Epithelial cell of prostate (primary cell): ENCODE measurements around the gene ZNF853.
"Not testable (repeated sequence)": the region's sequence is repeated elsewhere in the genome, so short reads cannot be mapped to it uniquely, and the experiment has no call there.

Source experiments
- DNase-seq: peaks from one replicate; pipeline ENCODE4 v3.0.0-alpha.2; 2011; ENCODE audit warnings: low read depth, low spot score
- H3K27ac ChIP-seq: fragments of 450-650 bp; 2 replicates; pipeline ENCODE4 v1.5.1; 2017; ENCODE audit warnings: mild to moderate bottlenecking

Gene ZNF853

GRCh38 chr7:6650086-6650485 is 34.7 kb downstream of the ZNF853 start:
- H3K27ac ChIP-seq, result no peak overlapping the region
- DNase-seq, result no peak

DNA sequence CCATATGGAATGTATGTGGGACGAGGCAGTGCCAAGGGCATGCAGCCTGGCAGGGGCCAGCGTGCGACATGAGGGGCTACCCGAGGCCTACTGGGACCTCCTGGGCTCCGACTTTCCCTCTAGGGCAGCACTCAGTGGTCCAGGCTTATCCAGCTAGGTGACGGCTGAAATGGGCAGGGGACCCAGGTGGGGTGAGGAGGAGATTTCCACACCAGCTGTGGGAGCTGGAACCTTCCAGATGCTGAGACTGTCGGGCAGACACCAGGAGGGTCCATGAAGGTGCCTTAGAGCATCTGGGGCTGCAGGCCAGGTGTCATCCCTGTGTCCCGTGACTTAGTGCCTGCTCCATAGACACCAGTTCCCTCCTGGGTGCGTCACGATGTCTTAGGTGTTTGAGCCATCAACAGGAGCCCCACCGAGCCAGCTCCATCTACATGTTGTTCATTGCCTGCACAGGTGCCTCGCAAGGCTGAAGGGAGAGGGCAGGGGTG is 35.2 kb downstream of the ZNF853 start:
- H3K27ac ChIP-seq, result no peak overlapping the region
- no peak for DNase-seq

DNA sequence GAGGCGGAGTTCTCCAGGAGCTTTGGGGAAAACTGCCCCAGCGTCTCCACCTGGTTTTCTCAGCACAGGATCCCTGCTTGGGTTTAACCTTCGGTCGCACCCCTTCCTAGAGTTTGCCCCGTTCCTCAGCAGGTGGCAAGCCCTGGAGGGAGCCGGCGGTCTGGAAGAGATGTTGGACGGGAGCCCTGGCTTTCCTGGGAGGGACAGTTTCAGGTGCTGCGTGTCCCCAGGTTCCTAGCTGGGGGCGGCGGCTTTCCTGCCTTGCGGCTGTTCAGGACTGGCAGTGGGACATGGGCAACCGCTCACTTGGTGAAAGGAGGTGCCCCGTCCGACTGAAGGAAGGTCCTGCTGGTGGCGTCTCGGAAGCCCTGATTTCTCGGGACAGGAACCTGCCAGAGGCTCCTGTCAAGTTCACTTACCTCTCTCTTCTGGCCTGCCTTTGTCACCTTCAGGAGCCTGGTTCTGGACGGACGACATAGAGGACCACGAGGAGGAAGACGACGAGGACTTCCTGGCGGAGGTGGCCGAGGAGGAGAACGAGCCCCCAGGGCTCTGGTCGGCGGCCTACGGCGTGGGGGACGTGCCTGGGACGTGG is 36.5 kb downstream of the ZNF853 start:
- no peak overlapping the region for H3K27ac ChIP-seq
- DNase-seq, result no peak

- no peak for DNase-seq
- no peak overlapping the region for H3K27ac ChIP-seq
These were observed 37.1 kb downstream of the ZNF853 start for GRCh38 chr7:6652446-6653011.

GRCh38 chr7:6653071-6654003 is 37.9 kb downstream of the ZNF853 start:
- no peak overlapping the region for H3K27ac ChIP-seq
- no peak for DNase-seq

DNA sequence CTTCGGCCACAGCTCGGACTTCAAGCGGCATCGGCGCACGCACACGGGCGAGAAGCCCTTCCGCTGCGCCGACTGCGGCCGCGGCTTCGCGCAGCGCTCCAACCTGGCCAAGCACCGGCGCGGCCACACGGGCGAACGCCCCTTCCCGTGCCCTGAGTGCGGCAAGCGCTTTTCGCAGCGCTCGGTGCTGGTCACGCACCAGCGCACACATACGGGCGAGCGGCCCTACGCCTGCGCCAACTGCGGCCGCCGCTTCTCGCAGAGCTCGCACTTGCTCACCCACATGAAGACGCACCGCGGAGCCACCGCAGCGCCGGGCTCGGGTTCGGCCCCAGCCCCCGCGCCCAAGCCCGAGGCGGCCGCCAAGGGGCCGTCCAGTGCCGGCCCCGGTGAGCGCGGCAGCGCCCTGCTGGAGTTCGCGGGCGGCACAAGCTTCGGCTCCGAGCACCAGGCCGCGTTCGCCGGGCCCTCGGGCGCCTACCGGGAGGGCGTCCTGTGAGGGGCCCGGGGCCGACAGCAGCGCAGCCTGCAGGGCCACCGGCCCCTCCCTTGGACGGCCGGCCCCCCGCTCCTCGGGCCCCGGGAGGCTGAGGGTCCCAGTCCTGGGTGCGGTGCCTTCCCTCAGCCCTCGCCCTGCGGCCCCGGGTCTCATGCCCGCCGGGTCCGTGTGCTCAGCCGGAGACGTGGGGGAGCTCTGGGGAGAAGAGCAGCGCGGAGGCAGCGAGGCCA is 38.9 kb downstream of the ZNF853 start:
- H3K27ac ChIP-seq, result no peak overlapping the region
- DNase-seq, result no peak

GRCh38 chr7:6654842-6655610 is 39.6 kb downstream of the ZNF853 start:
- DNase-seq, result no peak

DNA sequence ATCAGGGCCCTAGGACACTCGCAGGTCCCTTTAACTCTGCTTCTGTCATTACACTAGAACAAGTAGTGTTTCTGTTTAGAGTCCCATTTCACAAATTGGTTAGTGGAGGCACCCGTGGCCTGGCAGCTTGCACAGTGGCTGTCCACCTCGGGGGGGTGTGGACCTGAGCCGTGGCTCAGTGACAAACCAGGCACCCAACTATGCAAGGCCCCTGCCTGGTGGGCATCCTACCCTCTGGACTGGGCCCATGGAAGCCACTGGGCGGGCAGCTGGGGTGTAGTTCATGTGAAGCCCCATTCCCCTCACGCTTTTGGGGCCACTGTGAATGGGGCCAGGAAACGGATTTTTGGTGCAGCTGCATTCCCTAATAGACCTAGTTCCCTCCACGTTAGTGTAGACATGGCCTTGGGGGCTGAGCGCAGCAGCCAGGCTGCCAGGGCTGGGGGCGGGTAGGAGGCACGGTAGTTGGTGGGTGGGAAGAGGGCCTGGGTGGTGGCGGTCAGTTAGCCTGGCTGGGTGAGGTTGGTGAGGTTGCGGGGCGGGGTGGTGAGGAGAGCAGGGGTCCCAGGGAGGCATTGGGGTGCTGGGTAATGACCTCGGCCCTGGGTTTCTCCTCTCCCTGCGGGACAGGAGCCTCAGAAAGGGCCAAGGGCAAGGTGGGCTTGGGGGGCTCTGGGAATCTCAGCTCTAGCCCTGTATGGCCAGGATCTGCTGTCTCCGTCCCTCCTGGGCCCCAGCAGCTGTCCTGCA is 40.4 kb downstream of the ZNF853 start:
- H3K27ac ChIP-seq, result no peak overlapping the region
- DNase-seq, result no peak

More at GRCh38 chr7:6654842-6655610, 39.6 kb downstream of the ZNF853 start:
- H3K27ac ChIP-seq, result no peak overlapping the region

GRCh38 chr7:6656413-6656812 is 41.0 kb downstream of the ZNF853 start:
- DNase-seq, result no peak
- H3K27ac ChIP-seq, result no peak overlapping the region

- DNase-seq, result no peak
- H3K27ac ChIP-seq, result no peak overlapping the region
These were observed 43.4 kb downstream of the ZNF853 start for GRCh38 chr7:6658618-6659345.

- not testable (repeated sequence) for H3K27ac ChIP-seq, DNase-seq
These were observed 55.4 kb downstream of the ZNF853 start for GRCh38 chr7:6670851-6671250.
